Middle frontal gyrus (tissue), 1 donor: Measurements from ENCODE around the gene LSAMP.

ENCODE experiments used
- DNase-seq: peaks from one replicate; pipeline ENCODE4 v3.0.0-alpha.2; 2015; ENCODE audit warnings: low spot score; ENCODE audit errors: extremely low spot score

Gene LSAMP

GRCh38 chr3:116057400-116058006, 387.8 kb downstream of the LSAMP start:
- DNase-seq, result no peak

GRCh38 chr3:116056280-116056679, 389.0 kb downstream of the LSAMP start:
- no peak for DNase-seq

GRCh38 chr3:116053017-116053416, 392.3 kb downstream of the LSAMP start:
- no peak for DNase-seq

GRCh38 chr3:116052602-116053001, 392.7 kb downstream of the LSAMP start:
- DNase-seq, result no peak

- no peak for DNase-seq
These were observed 393.7 kb downstream of the LSAMP start for GRCh38 chr3:116051586-116051985.

- no peak for DNase-seq
These were observed 394.2 kb downstream of the LSAMP start for GRCh38 chr3:116051040-116051439.

- no peak for DNase-seq
These were observed 394.9 kb downstream of the LSAMP start for GRCh38 chr3:116050311-116050915.

GRCh38 chr3:116048991-116049390, 396.3 kb downstream of the LSAMP start:
- no peak for DNase-seq

- DNase-seq, result no peak
These were observed 398.9 kb downstream of the LSAMP start for GRCh38 chr3:116046350-116046749.

GRCh38 chr3:116045314-116045713, 400.0 kb downstream of the LSAMP start:
- no peak for DNase-seq

- DNase-seq, result no peak
These were observed 405.1 kb downstream of the LSAMP start for GRCh38 chr3:116040152-116040551.

- DNase-seq, result no peak
These were observed 405.7 kb downstream of the LSAMP start for GRCh38 chr3:116039651-116039985.

- DNase-seq, result no peak
These were observed 406.2 kb downstream of the LSAMP start for GRCh38 chr3:116038968-116039650.

- no peak for DNase-seq
These were observed 407.1 kb downstream of the LSAMP start for GRCh38 chr3:116037954-116038911.

- no peak for DNase-seq
These were observed 409.9 kb downstream of the LSAMP start for GRCh38 chr3:116035429-116035828.

GRCh38 chr3:116034794-116035193, 410.5 kb downstream of the LSAMP start:
- DNase-seq, result no peak

- no peak for DNase-seq
These were observed 411.2 kb downstream of the LSAMP start for GRCh38 chr3:116034086-116034485.

GRCh38 chr3:116033516-116033915, 411.8 kb downstream of the LSAMP start:
- DNase-seq, result no peak

- DNase-seq, result no peak
These were observed 413.1 kb downstream of the LSAMP start for GRCh38 chr3:116032176-116032575.

GRCh38 chr3:116030131-116030850, 415.0 kb downstream of the LSAMP start:
- no peak for DNase-seq

- no peak for DNase-seq
These were observed 416.0 kb downstream of the LSAMP start for GRCh38 chr3:116029266-116029665.
